ENCODE results near the gene ADCK1. TPM values are rescaled to one million over a fixed set of nuclear protein-coding genes. Genes with fewer than 3 reads are reported as not detected.
A peak's percentile ranks its signal among the peaks of the same experiment; 100 is the strongest.

The ADCK1 gene
- total and polyA plus RNA-seq, 9 of the 15 experiments (the other 6 are each of a cell fraction or from before 2014, with no cell fraction given), result 2.8 to 8.9 (median 4.3) TPM

DNA sequence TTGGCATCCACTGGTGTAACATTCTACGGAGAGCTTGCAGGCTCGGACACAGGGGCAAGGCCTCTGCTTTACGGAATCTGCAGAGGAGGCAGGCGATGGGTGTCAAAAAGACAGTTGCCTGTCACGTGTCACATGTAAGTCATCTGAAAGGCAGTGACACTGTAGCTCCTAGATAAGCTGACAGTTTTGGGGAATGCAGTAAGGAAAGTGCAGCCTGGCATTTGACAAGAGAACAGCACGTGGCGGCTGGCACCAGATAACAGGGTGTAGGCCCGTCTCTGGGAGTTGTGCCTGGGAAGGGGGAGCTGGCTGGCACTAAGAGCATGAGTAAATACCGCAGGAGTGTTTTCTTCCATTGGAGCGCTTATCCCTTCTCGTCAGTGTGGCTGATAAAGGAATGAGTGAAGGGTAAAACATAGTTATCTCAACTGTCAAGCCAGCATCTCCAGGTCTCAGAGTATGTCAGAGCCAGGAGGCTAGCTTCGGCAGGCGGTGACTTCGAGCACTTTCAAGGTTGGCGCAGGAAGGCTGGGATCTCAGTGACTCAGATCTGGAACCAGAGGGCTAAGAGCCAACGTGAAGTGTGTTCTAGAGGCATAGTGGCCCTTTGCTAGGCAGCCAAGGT, 26.1 kb downstream of the ADCK1 start (continued):
- TF ChIP-seq TEAD2 (tag; IDR thresholded peaks at IDR 0.05), result no peak
- no peak for TF ChIP-seq GABPA (tag; conservative IDR thresholded peaks at IDR 0.05; ENCODE audit: low read depth)
- peak; percentile 90 for TF ChIP-seq TCF3 (CRISPR knock-in tag; IDR thresholded peaks at IDR 0.05)
- peak; percentile 44; the same call in 1 of the 2 replicates for TF ChIP-seq SMARCC2 (IDR thresholded peaks at IDR 0.05; ENCODE audit: low read depth)
- TF ChIP-seq KAT7 (CRISPR knock-in tag; IDR thresholded peaks at IDR 0.05; ENCODE audit: borderline replicate concordance), result peak; percentile 45; the same call in 1 of the 2 replicates
- TF ChIP-seq ARNT (IDR thresholded peaks at IDR 0.05), result 0 out of 4 replicates have a peak, but pooled peaks of 1 of the 2 experiments have one; percentile 63
- TF ChIP-seq, protein P1, sequence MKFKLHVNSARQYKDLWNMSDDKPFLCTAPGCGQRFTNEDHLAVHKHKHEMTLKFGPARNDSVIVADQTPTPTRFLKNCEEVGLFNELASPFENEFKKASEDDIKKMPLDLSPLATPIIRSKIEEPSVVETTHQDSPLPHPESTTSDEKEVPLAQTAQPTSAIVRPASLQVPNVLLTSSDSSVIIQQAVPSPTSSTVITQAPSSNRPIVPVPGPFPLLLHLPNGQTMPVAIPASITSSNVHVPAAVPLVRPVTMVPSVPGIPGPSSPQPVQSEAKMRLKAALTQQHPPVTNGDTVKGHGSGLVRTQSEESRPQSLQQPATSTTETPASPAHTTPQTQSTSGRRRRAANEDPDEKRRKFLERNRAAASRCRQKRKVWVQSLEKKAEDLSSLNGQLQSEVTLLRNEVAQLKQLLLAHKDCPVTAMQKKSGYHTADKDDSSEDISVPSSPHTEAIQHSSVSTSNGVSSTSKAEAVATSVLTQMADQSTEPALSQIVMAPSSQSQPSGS (CRISPR knock-in tag; IDR thresholded peaks at IDR 0.05), result no peak
- TF ChIP-seq BRD4 (IDR thresholded peaks at IDR 0.05), result no peak
- 0 out of 2 replicates have a peak, but pooled peaks have one; percentile 12 for TF ChIP-seq E2F3 (CRISPR knock-in tag; IDR thresholded peaks at IDR 0.05)
- TF ChIP-seq, protein P2, sequence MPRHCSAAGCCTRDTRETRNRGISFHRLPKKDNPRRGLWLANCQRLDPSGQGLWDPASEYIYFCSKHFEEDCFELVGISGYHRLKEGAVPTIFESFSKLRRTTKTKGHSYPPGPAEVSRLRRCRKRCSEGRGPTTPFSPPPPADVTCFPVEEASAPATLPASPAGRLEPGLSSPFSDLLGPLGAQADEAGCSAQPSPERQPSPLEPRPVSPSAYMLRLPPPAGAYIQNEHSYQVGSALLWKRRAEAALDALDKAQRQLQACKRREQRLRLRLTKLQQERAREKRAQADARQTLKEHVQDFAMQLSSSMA (CRISPR knock-in tag; IDR thresholded peaks at IDR 0.05), result no peak
- no peak for TF ChIP-seq SMAD1 (IDR thresholded peaks at IDR 0.05; ENCODE audit: low read depth, low read length, partially characterized antibody)
- peak; percentile 38 to 67; a peak in 2 of 4 replicates for TF ChIP-seq MAZ (CRISPR knock-in tag; conservative IDR thresholded peaks at IDR 0.05 in 1 of 2, IDR thresholded peaks at IDR 0.05 in 1 of 2)
- no peak for TF ChIP-seq FOXK1 (CRISPR knock-in tag; IDR thresholded peaks at IDR 0.05; ENCODE audit: borderline replicate concordance)
- TF ChIP-seq MAFG (tag; conservative IDR thresholded peaks at IDR 0.05), result no peak
- TF ChIP-seq, protein P3, sequence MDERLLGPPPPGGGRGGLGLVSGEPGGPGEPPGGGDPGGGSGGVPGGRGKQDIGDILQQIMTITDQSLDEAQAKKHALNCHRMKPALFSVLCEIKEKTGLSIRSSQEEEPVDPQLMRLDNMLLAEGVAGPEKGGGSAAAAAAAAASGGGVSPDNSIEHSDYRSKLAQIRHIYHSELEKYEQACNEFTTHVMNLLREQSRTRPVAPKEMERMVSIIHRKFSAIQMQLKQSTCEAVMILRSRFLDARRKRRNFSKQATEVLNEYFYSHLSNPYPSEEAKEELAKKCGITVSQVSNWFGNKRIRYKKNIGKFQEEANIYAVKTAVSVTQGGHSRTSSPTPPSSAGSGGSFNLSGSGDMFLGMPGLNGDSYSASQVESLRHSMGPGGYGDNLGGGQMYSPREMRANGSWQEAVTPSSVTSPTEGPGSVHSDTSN (CRISPR knock-in tag; IDR thresholded peaks at IDR 0.05; ENCODE audit: low read depth), result peak; percentile 38; the same call in 1 of the 2 replicates
- TF ChIP-seq, protein P3 (tag; conservative IDR thresholded peaks at IDR 0.05; ENCODE audit: low read depth), result peak; percentile 69
- no peak for TF ChIP-seq YY1 (IDR thresholded peaks at IDR 0.05; ENCODE audit: borderline replicate concordance in 1 of 3, control insufficient read depth in 1 of 3, extremely low read depth in 1 of 3, insufficient read depth in 3 of 3, insufficient read length in 1 of 3, insufficient replicate concordance in 2 of 3, low read depth in 1 of 3, low read length in 2 of 3)
- TF ChIP-seq ERF (CRISPR knock-in tag; IDR thresholded peaks at IDR 0.05), result no peak
- TF ChIP-seq, protein P4, sequence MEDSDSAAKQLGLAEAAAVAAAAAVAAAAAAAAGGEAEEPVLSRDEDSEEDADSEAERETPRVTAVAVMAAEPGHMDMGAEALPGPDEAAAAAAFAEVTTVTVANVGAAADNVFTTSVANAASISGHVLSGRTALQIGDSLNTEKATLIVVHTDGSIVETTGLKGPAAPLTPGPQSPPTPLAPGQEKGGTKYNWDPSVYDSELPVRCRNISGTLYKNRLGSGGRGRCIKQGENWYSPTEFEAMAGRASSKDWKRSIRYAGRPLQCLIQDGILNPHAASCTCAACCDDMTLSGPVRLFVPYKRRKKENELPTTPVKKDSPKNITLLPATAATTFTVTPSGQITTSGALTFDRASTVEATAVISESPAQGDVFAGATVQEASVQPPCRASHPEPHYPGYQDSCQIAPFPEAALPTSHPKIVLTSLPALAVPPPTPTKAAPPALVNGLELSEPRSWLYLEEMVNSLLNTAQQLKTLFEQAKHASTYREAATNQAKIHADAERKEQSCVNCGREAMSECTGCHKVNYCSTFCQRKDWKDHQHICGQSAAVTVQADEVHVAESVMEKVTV (CRISPR knock-in tag; IDR thresholded peaks at IDR 0.05), result no peak
- TF ChIP-seq CREB1 (IDR thresholded peaks at IDR 0.05), result peak; percentile 60; the same call in 1 of the 2 replicates
- 0 out of 2 replicates have a peak, but pooled peaks have one; percentile 64 for TF ChIP-seq CREB1 (CRISPR knock-in tag; IDR thresholded peaks at IDR 0.05)
- no peak for TF ChIP-seq PPARD (CRISPR knock-in tag; IDR thresholded peaks at IDR 0.05)

All from K562 (cell line).